Kidney (tissue), 14 donors: ENCODE results near the gene FOXP2. TPM values are rescaled to one million over a fixed set of nuclear protein-coding genes. Genes with fewer than 3 reads are reported as not detected.
"Not testable (repeated sequence)": the region's sequence is repeated elsewhere in the genome, so short reads cannot be mapped to it uniquely, and the experiment has no call there.

ENCODE experiments used
- DNase-seq, 5 donors: peaks; one replicate each; pipeline ENCODE4 v3.0.0-alpha.2; 2013 to 2020
- FAIRE-seq: peaks from 2 replicates; lab custom pipeline; 2012; peaks lifted over from hg19 to GRCh38; lab: Jason Lieb, UNC
- H3K27ac ChIP-seq, 2 donors: one replicate each; pipeline ENCODE4 v1.7.0; 2013; ENCODE audit warnings: low read depth in 2 of 2, low read length in 2 of 2, inconsistent platforms in 1 of 2
- H3K27me3 ChIP-seq: one replicate; pipeline ENCODE4 v1.7.1; 2013; ENCODE audit warnings: low read length, inconsistent platforms; ENCODE audit not compliant: control insufficient read depth, insufficient read depth
- H3K36me3 ChIP-seq, 3 donors: one replicate each; pipeline versions ENCODE4 v1.7.0 to v1.7.1; 2013; ENCODE audit warnings: low read length in 3 of 3, control low read depth in 1 of 3, inconsistent platforms in 1 of 3; ENCODE audit not compliant: insufficient read depth in 3 of 3, control insufficient read depth in 2 of 3
- H3K4me1 ChIP-seq, 3 donors: one replicate each; pipeline versions ENCODE4 v1.7.0 to v1.7.1; 2013; ENCODE audit warnings: low read length in 3 of 3, inconsistent platforms in 1 of 3, low read depth in 1 of 3; ENCODE audit not compliant: control insufficient read depth in 2 of 3, insufficient read depth in 2 of 3
- H3K4me3 ChIP-seq, 3 donors: one replicate each; pipeline versions ENCODE4 v1.7.0 to v1.8.1; 2013; ENCODE audit warnings: low read length in 3 of 3, control low read depth in 1 of 3, inconsistent platforms in 1 of 3
- H3K9ac ChIP-seq, 3 donors: one replicate each; pipeline versions ENCODE4 v1.7.0 to v1.7.1; 2013; ENCODE audit warnings: low read length in 3 of 3, control low read depth in 1 of 3, inconsistent platforms in 1 of 3
- H3K9me3 ChIP-seq, 3 donors: one replicate each; pipeline versions ENCODE4 v1.7.0 to v1.7.1; 2013; ENCODE audit warnings: low read length in 3 of 3, control low read depth in 1 of 3, inconsistent platforms in 1 of 3; ENCODE audit not compliant: control insufficient read depth in 2 of 3, insufficient read depth in 1 of 3
- CTCF ChIP-seq: IDR thresholded peaks from 3 replicates; pipeline ENCODE4 v1.5.1; 2012; ENCODE audit warnings: mild to moderate bottlenecking, moderate library complexity, borderline replicate concordance; ENCODE audit not compliant: insufficient read depth; ENCODE audit errors: extremely low read depth
- intact Hi-C: fragments of 100-400 bp; cut with DNase I; formaldehyde crosslinking; loops from one replicate; pipeline ENCODE4 v1.11.1; 2022
- polyA plus RNA-seq: library from polyadenylated mRNA; stranded (reverse); fragments of 350-450 nt; fragmentation: Illumina TruSeq; extraction: RNeasy Lipid Tissue Mini Kit (QIAGEN cat#74804); gene quantifications from one replicate; pipeline ENCODE4 v1.2.3, GENCODE V29; 2014; ENCODE audit warnings: low read depth, low replicate concordance; ENCODE audit not compliant: insufficient read depth
- total RNA-seq: library from RNA; stranded (reverse); fragmentation: NEBNext Ultra II Directional; extraction: Animal tissue kit (Norgen Biotek cat#: 25700); gene quantifications from one replicate; pipeline ENCODE4 v1.2.1, GENCODE V29; 2021
- donor health status: control.
- donor health status: control.
- donor health status: control.
- donor health status: control.
- donor health status: control.
- donor health status: DM: yes; HTN: yes; CAD: no.
- donor health status: Normal renal cell carcinoma (clear cell type).

The FOXP2 gene
- total and polyA plus RNA-seq, 2 donors from 2014 or later, result 0.69 to 8.0 TPM

DNA sequence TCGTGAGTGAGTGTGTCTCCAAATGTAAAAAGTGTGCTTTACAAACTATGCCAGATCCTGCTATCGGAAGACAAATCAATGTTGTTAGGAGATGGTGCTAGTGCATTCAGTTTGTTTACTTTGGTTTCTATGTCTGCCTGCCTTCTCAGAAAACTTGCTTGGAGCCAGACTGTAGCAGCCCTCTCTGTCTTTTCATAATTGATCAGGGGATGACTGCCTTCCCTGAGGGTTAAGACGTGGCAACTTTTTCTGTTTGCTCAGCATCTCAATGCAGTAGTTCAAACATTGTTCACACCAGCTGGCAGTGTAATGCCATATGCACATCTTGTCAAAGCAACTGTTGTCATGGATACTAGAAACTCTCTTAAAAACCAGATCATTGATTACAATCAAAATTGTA lies 118.5 kb downstream of the FOXP2 start:
- Histone ChIP-seq H3K27ac (no peak overlapping the region), H3K4me1 (no peaks in the 10 kb centered on the region), H3K27me3 (no peaks in the 10 kb centered on the region), H3K36me3 (no peaks in the 10 kb centered on the region), H3K9ac (no peak overlapping the region), H3K9me3 (no peaks in the 10 kb centered on the region), H3K4me3 (no peak overlapping the region)
- DNase-seq, result peak in 2 of 5 donors; percentile 3 to 14
- no peak for TF ChIP-seq CTCF
- no peak for FAIRE-seq
- intact Hi-C loops, result no loop called here

- intact Hi-C loops, result no loop called here
- no peak for FAIRE-seq
- no peak for TF ChIP-seq CTCF
These were observed 120.3 kb downstream of the FOXP2 start for GRCh38 chr7:114534953-114535352.

DNA sequence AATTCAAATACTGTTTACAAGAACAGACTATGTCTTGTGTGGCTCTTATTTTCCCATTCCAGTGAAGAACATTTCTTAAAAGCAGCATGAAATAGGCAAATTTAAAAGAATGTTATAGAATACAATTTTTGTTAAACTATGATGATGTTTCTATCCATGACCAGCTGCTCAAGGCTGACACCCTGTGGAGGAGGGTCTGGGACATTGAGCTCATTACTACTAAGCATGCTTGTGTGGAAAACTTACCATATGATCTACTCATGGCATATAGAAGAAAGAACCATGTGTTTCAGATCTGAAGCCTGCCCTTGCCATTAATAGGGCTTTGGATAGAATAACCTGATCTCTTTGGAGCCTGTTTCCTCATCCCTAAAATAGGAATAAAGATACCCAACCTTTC lies 125.0 kb downstream of the FOXP2 start:
- peak; percentile 2 for TF ChIP-seq CTCF
- H3K9ac ChIP-seq, result no peak overlapping the region
- H3K4me1 ChIP-seq, result no peaks in the 10 kb centered on the region
- no peak overlapping the region for H3K27ac ChIP-seq
- no peaks in the 10 kb centered on the region for H3K27me3 ChIP-seq
- no peak overlapping the region for H3K4me3 ChIP-seq
- no peak for FAIRE-seq
- H3K9me3 ChIP-seq, result no peaks in the 10 kb centered on the region
- no peaks in the 10 kb centered on the region for H3K36me3 ChIP-seq
- DNase-seq, result peak in 2 of 5 donors; percentile 22 to 50
- intact Hi-C loops, result no loop called here

More at GRCh38 chr7:114534953-114535352, 120.3 kb downstream of the FOXP2 start:
- H3K9ac ChIP-seq, result no peak overlapping the region
- no peaks in the 10 kb centered on the region for H3K36me3 ChIP-seq
- H3K9me3 ChIP-seq, result no peaks in the 10 kb centered on the region
- H3K27me3 ChIP-seq, result no peaks in the 10 kb centered on the region
- no peak overlapping the region for H3K4me3 ChIP-seq
- H3K4me1 ChIP-seq, result no peaks in the 10 kb centered on the region
- DNase-seq, result no peak
- H3K27ac ChIP-seq, result no peak overlapping the region

- Histone ChIP-seq H3K9me3 (no peaks in the 10 kb centered on the region), H3K4me3 (no peak overlapping the region), H3K36me3 (no peaks in the 10 kb centered on the region), H3K27me3 (no peaks in the 10 kb centered on the region), H3K9ac (no peak overlapping the region), H3K4me1 (no peaks in the 10 kb centered on the region), H3K27ac (no peak overlapping the region)
- intact Hi-C loops, result no loop called here
- no peak for TF ChIP-seq CTCF
- no peak for DNase-seq
- no peak for FAIRE-seq
These were observed 125.7 kb downstream of the FOXP2 start for GRCh38 chr7:114540291-114540690.

DNA sequence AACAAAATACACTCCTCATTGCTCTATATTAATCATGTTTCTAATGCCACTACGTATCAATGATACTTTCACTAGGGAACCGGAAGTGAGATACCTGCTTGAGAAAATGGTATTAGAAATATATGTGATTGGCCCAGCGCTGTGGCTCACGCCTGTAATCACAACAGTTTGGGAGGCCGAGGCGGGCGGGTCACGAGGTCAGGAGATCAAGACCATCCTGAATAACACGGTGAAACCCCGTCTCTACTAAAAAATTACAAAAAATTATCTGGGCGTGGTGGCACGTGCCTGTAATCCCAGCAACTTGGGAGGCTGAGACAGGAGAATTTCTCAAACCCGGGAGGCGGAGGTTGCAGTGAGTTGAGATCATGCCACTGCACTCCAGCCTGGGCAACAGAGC lies 132.7 kb downstream of the FOXP2 start:
- FAIRE-seq, H3K4me1 ChIP-seq, H3K9ac ChIP-seq, H3K36me3 ChIP-seq, H3K4me3 ChIP-seq, H3K9me3 ChIP-seq, H3K27me3 ChIP-seq, H3K27ac ChIP-seq, DNase-seq, intact Hi-C loops: not testable (repeated sequence)
